HG03135 (cell line): ENCODE results near the gene HMGN2.
"Not testable (repeated sequence)": the region's sequence is repeated elsewhere in the genome, so short reads cannot be mapped to it uniquely, and the experiment has no call there.

Source experiments
- ATAC-seq: cut with Tn5 transposase; IDR thresholded peaks from one replicate; pipeline ENCODE4 v1.9.1; 2021; ENCODE audit warnings: mild to moderate bottlenecking, moderate library complexity; ENCODE audit not compliant: unreplicated experiment

HMGN2 gene

GRCh38 chr1:26476958-26477357 is 4.7 kb downstream of the HMGN2 start:
- ATAC-seq: no peak

- no peak for ATAC-seq
Observed at GRCh38 chr1:26477446-26478152, 5.4 kb downstream of the HMGN2 start.

- no peak for ATAC-seq
Observed at GRCh38 chr1:26478159-26478558, 5.9 kb downstream of the HMGN2 start.

- ATAC-seq: no peak
Observed at GRCh38 chr1:26478988-26479387, 6.7 kb downstream of the HMGN2 start.

GRCh38 chr1:26482921-26483320 is 10.7 kb downstream of the HMGN2 start:
- no peak for ATAC-seq

GRCh38 chr1:26483980-26484379 is 11.7 kb downstream of the HMGN2 start:
- ATAC-seq: no peak

- ATAC-seq: no peak
Observed at GRCh38 chr1:26490155-26490554, 17.9 kb downstream of the HMGN2 start.

- no peak for ATAC-seq
Observed at GRCh38 chr1:26493267-26493666, 21.0 kb downstream of the HMGN2 start.

- ATAC-seq: no peak
Observed at GRCh38 chr1:26493938-26494337, 21.7 kb downstream of the HMGN2 start.

- ATAC-seq: no peak
Observed at GRCh38 chr1:26496861-26497260, 24.6 kb downstream of the HMGN2 start.

GRCh38 chr1:26498894-26499293 is 26.7 kb downstream of the HMGN2 start:
- ATAC-seq: no peak

GRCh38 chr1:26500488-26501175 is 28.4 kb downstream of the HMGN2 start:
- ATAC-seq: peak; percentile 67

- not testable (repeated sequence) for ATAC-seq
Observed at GRCh38 chr1:26510711-26511110, 38.5 kb downstream of the HMGN2 start.

GRCh38 chr1:26515836-26516235 is 43.6 kb downstream of the HMGN2 start:
- ATAC-seq: not testable (repeated sequence)

GRCh38 chr1:26516987-26517765 is 44.9 kb downstream of the HMGN2 start:
- ATAC-seq: no peak

GRCh38 chr1:26517766-26518049 is 45.5 kb downstream of the HMGN2 start:
- ATAC-seq: no peak

GRCh38 chr1:26518355-26518754 is 46.1 kb downstream of the HMGN2 start:
- ATAC-seq: no peak

- no peak for ATAC-seq
Observed at GRCh38 chr1:26520339-26520738, 48.1 kb downstream of the HMGN2 start.

GRCh38 chr1:26521669-26522030 is 49.4 kb downstream of the HMGN2 start:
- no peak for ATAC-seq

GRCh38 chr1:26522073-26522472 is 49.8 kb downstream of the HMGN2 start:
- ATAC-seq: no peak

- ATAC-seq: no peak
Observed at GRCh38 chr1:26524181-26524580, 51.9 kb downstream of the HMGN2 start.
